Endothelial cell of umbilical vein (primary cell): ENCODE data around the gene SERPINA5. TPM values are rescaled to one million over a fixed set of nuclear protein-coding genes. Genes with fewer than 3 reads are reported as not detected.

ENCODE experiments used
- BruUV-seq: library from RNA; stranded (reverse); fragments of 400-500 nt; replicated peaks from 2 replicates; lab custom pipeline; 2021; lab: Mats Ljungman, UMichigan
- CTCF ChIA-PET: fragments of 300-600, 350-600 bp; sonication (Branson Sonifier 250); formaldehyde crosslinking; loops from one replicate; lab custom pipeline; 2021; ENCODE audit warnings: antibody characterized with exemption, inconsistent platforms; lab: Charles Lee
- POLR2A ChIA-PET: fragments of 300-600, 350-600 bp; sonication (Branson Sonifier 250); formaldehyde crosslinking; loops from one replicate; lab custom pipeline; 2021; ENCODE audit warnings: antibody characterized with exemption, inconsistent platforms; lab: Charles Lee
- DNase-seq: peaks from one replicate; pipeline ENCODE4 v3.0.0-alpha.2; 2011; ENCODE audit warnings: low read depth, low spot score
- FAIRE-seq: peaks from 2 replicates; lab custom pipeline; 2011; peaks lifted over from hg19 to GRCh38; lab: Jason Lieb, UNC
- H2AFZ ChIP-seq: 2 replicates; pipeline ENCODE4 v1.6.0; 2012; ENCODE audit warnings: low read depth, low read length, control low read depth, inconsistent platforms
- H3K27ac ChIP-seq: 2 replicates; pipeline ENCODE4 v1.5.1; 2011; ENCODE audit warnings: low read depth, mild to moderate bottlenecking, control low read depth, low read length, moderate library complexity; ENCODE audit not compliant: insufficient read depth
- H3K27me3 ChIP-seq, 2 experiments: 2 replicates each; pipeline versions ENCODE4 v1.6.0 to v1.6.1; 2011; ENCODE audit warnings: low read length in 2 of 2, mixed read lengths in 1 of 2; ENCODE audit not compliant: control insufficient read depth in 2 of 2, insufficient read depth in 2 of 2
- H3K36me3 ChIP-seq, 2 experiments: 2 replicates in 1 of 2; 3 replicates in 1 of 2; pipeline ENCODE4 v1.5.1; 2011; ENCODE audit warnings: low read length in 2 of 2, mild to moderate bottlenecking in 1 of 2, moderate library complexity in 1 of 2; ENCODE audit not compliant: control insufficient read depth in 2 of 2, insufficient read depth in 2 of 2; ENCODE audit errors: extremely low read depth in 1 of 2
- H3K4me1 ChIP-seq: 3 replicates; pipeline ENCODE4 v1.5.1; 2011; ENCODE audit warnings: mild to moderate bottlenecking, low read length; ENCODE audit not compliant: control insufficient read depth, insufficient read depth; ENCODE audit errors: extremely low read depth
- H3K4me2 ChIP-seq: 2 replicates; pipeline ENCODE4 v1.6.1; 2011; ENCODE audit warnings: low read length, control low read depth, mixed read lengths; ENCODE audit not compliant: insufficient read depth
- H3K4me3 ChIP-seq, 3 experiments: fragments of 200-600 bp in 1 of 3; sonication (generic), shearing (Covaris generic) in 1 of 3; replicated peaks in 1 of 3; 2 replicates each; pipeline ENCODE4 v1.5.1; 2011 to 2016; ENCODE audit warnings: control low read depth in 3 of 3, low read length in 3 of 3, mild to moderate bottlenecking in 2 of 3, inconsistent platforms in 1 of 3, low read depth in 1 of 3, moderate library complexity in 1 of 3; ENCODE audit not compliant: insufficient read depth in 1 of 3
- H3K79me2 ChIP-seq: 2 replicates; pipeline ENCODE4 v1.6.0; 2012; ENCODE audit warnings: low read length, inconsistent platforms; ENCODE audit not compliant: control insufficient read depth, insufficient read depth
- H3K9ac ChIP-seq: replicated peaks from 2 replicates; pipeline ENCODE3; 2011; ENCODE audit warnings: low read length, control low read depth; ENCODE audit not compliant: insufficient read depth; ENCODE audit errors: extremely low read depth
- H3K9me1 ChIP-seq: replicated peaks from 3 replicates; pipeline ENCODE4 v1.6.0; 2011; ENCODE audit warnings: mild to moderate bottlenecking, low read length; ENCODE audit not compliant: control insufficient read depth, insufficient read depth; ENCODE audit errors: extremely low read depth
- H3K9me3 ChIP-seq: replicated peaks from 2 replicates; pipeline ENCODE4 v1.5.1; 2012; ENCODE audit warnings: low read length, inconsistent platforms; ENCODE audit not compliant: control insufficient read depth, insufficient read depth
- H4K20me1 ChIP-seq: replicated peaks from 2 replicates; pipeline ENCODE3; 2011; ENCODE audit warnings: mild to moderate bottlenecking, low read length; ENCODE audit not compliant: control insufficient read depth, insufficient read depth; ENCODE audit errors: extremely low read depth
- CTCF ChIP-seq, 2 donors: IDR thresholded peaks; 1 replicate in 1 of 2; 2 replicates in 1 of 2; pipeline ENCODE4 v1.5.1; 2011; ENCODE audit warnings: low read length in 2 of 2, mild to moderate bottlenecking in 2 of 2, moderate library complexity in 2 of 2, control low read depth in 1 of 2, inconsistent platforms in 1 of 2, low read depth in 1 of 2; ENCODE audit not compliant: insufficient read depth in 1 of 2; ENCODE audit errors: extremely low read depth in 1 of 2
- EZH2 ChIP-seq: IDR thresholded peaks from 2 replicates; pipeline ENCODE4 v1.6.1; 2012; ENCODE audit warnings: borderline replicate concordance, low read depth, mild to moderate bottlenecking, moderate library complexity, low read length, inconsistent platforms; ENCODE audit not compliant: severe bottlenecking
- FOS ChIP-seq: IDR thresholded peaks from 2 replicates; pipeline ENCODE4 v1.6.1; 2011; ENCODE audit warnings: mild to moderate bottlenecking, low read length, moderate library complexity, borderline replicate concordance; ENCODE audit not compliant: insufficient read depth
- GATA2 ChIP-seq: IDR thresholded peaks from 2 replicates; pipeline ENCODE4 v1.7.0; 2011; ENCODE audit warnings: low read depth, mild to moderate bottlenecking, moderate library complexity, mixed read lengths, low read length; ENCODE audit not compliant: insufficient read length, insufficient read depth
- JUN ChIP-seq: IDR thresholded peaks from 2 replicates; pipeline ENCODE4 v1.6.1; 2011; ENCODE audit warnings: borderline replicate concordance, low read depth; ENCODE audit not compliant: insufficient read length, insufficient read depth
- MAX ChIP-seq: IDR thresholded peaks from 2 replicates; pipeline ENCODE4 v1.6.1; 2011; ENCODE audit not compliant: insufficient read depth, insufficient read length
- MYC ChIP-seq: IDR thresholded peaks from one replicate; pipeline ENCODE4 v1.6.1; 2011; ENCODE audit warnings: mild to moderate bottlenecking, low read depth, low read length
- POLR2A ChIP-seq: IDR thresholded peaks from 2 replicates; pipeline ENCODE4 v1.6.1; 2012; ENCODE audit warnings: low read depth, mild to moderate bottlenecking, control low read depth, low read length
- POLR2AphosphoS5 ChIP-seq: IDR thresholded peaks from 2 replicates; pipeline ENCODE4 v1.6.1; 2012; ENCODE audit warnings: low read depth, mild to moderate bottlenecking, control low read depth, low read length, moderate library complexity; ENCODE audit not compliant: insufficient read depth
- dilution Hi-C: fragments of 300-500 bp; cut with MboI; formaldehyde crosslinking; loops from one replicate; pipeline ENCODE4 v1.15.0; 2019; ENCODE audit warnings: low sequenced_read_pairs; ENCODE audit not compliant: extremely low pct_ligation_motif_present
- intact Hi-C: fragments of 100-400 bp; cut with micrococcal nuclease; formaldehyde crosslinking; loops from one replicate; pipeline ENCODE4 v1.10.0; 2022
- polyA plus RNA-seq, 4 experiments: library from polyadenylated mRNA; depleted of rRNA in 3 of 4; stranded (reverse) in 3 of 4; unstranded in 1 of 4; fragments of >200 nt; gene quantifications; 2 replicates each; pipeline versions ENCODE4 v1.2.1 to v1.2.3, GENCODE V29; 2011 to 2012; ENCODE audit warnings: missing spikeins in 1 of 4
- total RNA-seq: library from RNA; stranded (reverse); gene quantifications from 2 replicates; pipeline ENCODE4 v1.2.3, GENCODE V29; 2021

Gene SERPINA5
- total and polyA plus RNA-seq, 2 donors (not counting 3 experiments of a cell fraction or from before 2014, with no cell fraction given) = 0.12 TPM; not detected in 1

- DNase-seq (no peak), FAIRE-seq (no peak)
- no peaks in the 10 kb centered on the region for H3K4me1 ChIP-seq
- no peak overlapping the region for H2AFZ ChIP-seq
- no peaks in the 10 kb centered on the region for H3K27me3 ChIP-seq
- no peak for TF ChIP-seq FOS
- TF ChIP-seq EZH2 = no peak
- no peak for TF ChIP-seq JUN
- TF ChIP-seq POLR2AphosphoS5 = no peak
- TF ChIP-seq GATA2 = no peak
- no peak for TF ChIP-seq CTCF (IDR thresholded peaks at IDR 0.05; ENCODE audit: extremely low read depth in 1 of 2, insufficient read depth in 1 of 2, low read depth in 1 of 2, low read length in 2 of 2)
- no peak for TF ChIP-seq MYC
- TF ChIP-seq MAX = no peak
- TF ChIP-seq POLR2A = no peak
- no peaks in the 10 kb centered on the region for H3K9me1 ChIP-seq
- H4K20me1 ChIP-seq = no peaks in the 10 kb centered on the region
- H3K9me3 ChIP-seq = no peaks in the 10 kb centered on the region
- no peak overlapping the region for H3K4me3 ChIP-seq
- H3K4me2 ChIP-seq = no peak overlapping the region
- dilution Hi-C loops (no loop called here), intact Hi-C loops (no loop called here)
- H3K27ac ChIP-seq = no peak overlapping the region
- ChIA-PET CTCF (no interaction called here), POLR2A (no interaction called here)
- H3K79me2 ChIP-seq = no peaks in the 10 kb centered on the region
- no peak overlapping the region for H3K9ac ChIP-seq
- BruUV-seq = no TSS peak
- H3K36me3 ChIP-seq = no peaks in the 10 kb centered on the region
Observed at GRCh38 chr14:94617988-94618822, 37.0 kb downstream of the SERPINA5 start.
